Measurements from ENCODE around the gene NR2F1. TPM values are rescaled to one million over a fixed set of nuclear protein-coding genes. Genes with fewer than 3 reads are reported as not detected.

Gene NR2F1
- total and polyA plus RNA-seq, 2 donors (not counting 3 experiments of a cell fraction or from before 2014, with no cell fraction given), result 21.5 to 38.7 TPM

GRCh38 chr5:93636837-93637236 is 53.8 kb downstream of the NR2F1 start:
- no peak for TF ChIP-seq EZH2 (IDR thresholded peaks at IDR 0.05; ENCODE audit: borderline replicate concordance, low read depth, low read length, severe bottlenecking)
- TF ChIP-seq CTCF (IDR thresholded peaks at IDR 0.05; ENCODE audit: extremely low read depth in 1 of 2, insufficient read depth in 1 of 2, low read depth in 1 of 2, low read length in 2 of 2), result no peak
- TF ChIP-seq POLR2AphosphoS5 (IDR thresholded peaks at IDR 0.05; ENCODE audit: insufficient read depth, low read depth, low read length), result no peak
- no peak for TF ChIP-seq MAX (IDR thresholded peaks at IDR 0.05; ENCODE audit: insufficient read depth, insufficient read length)
- TF ChIP-seq JUN (IDR thresholded peaks at IDR 0.05; ENCODE audit: borderline replicate concordance, insufficient read depth, insufficient read length, low read depth), result no peak
- no peak for TF ChIP-seq POLR2A (IDR thresholded peaks at IDR 0.05; ENCODE audit: low read depth, low read length)
- no peaks in the 10 kb centered on the region for H3K9me3 ChIP-seq (replicated peaks; ENCODE audit: control insufficient read depth, insufficient read depth, low read length)
- peaks cover 2% of the 10 kb centered on the region for H3K9me1 ChIP-seq (replicated peaks; ENCODE audit: control insufficient read depth, extremely low read depth, insufficient read depth, low read length)
- H3K36me3 ChIP-seq (ENCODE audit: control insufficient read depth in 2 of 2, extremely low read depth in 1 of 2, insufficient read depth in 2 of 2, low read length in 2 of 2), result no peaks in the 10 kb centered on the region
- H3K4me1 ChIP-seq (ENCODE audit: control insufficient read depth, extremely low read depth, insufficient read depth, low read length), result no peaks in the 10 kb centered on the region
- H2AFZ ChIP-seq (ENCODE audit: low read depth, low read length), result no peak overlapping the region
- no peaks in the 10 kb centered on the region for H4K20me1 ChIP-seq (replicated peaks; ENCODE audit: control insufficient read depth, extremely low read depth, insufficient read depth, low read length)
- H3K79me2 ChIP-seq (ENCODE audit: control insufficient read depth, insufficient read depth, low read length), result no peaks in the 10 kb centered on the region
- no peak overlapping the region for H3K9ac ChIP-seq (replicated peaks; ENCODE audit: extremely low read depth, insufficient read depth, low read length)
- no peak overlapping the region for H3K4me2 ChIP-seq (ENCODE audit: insufficient read depth, low read length)
- no peaks in the 10 kb centered on the region for H3K27me3 ChIP-seq (ENCODE audit: control insufficient read depth in 2 of 2, insufficient read depth in 2 of 2, low read length in 2 of 2)
- dilution Hi-C loops (cut with MboI; ENCODE audit: extremely low pct_ligation_motif_present, low sequenced_read_pairs) (no loop called here), intact Hi-C loops (cut with micrococcal nuclease) (no loop called here)
- no peak for DNase-seq (ENCODE audit: low read depth, low spot score)
- no peak overlapping the region for H3K27ac ChIP-seq (ENCODE audit: insufficient read depth, low read depth, low read length)
- ChIA-PET POLR2A (no interaction called here), CTCF (no interaction called here)
- no peak for FAIRE-seq
- BruUV-seq (replicated peaks), result no TSS peak
- H3K4me3 ChIP-seq (replicated peaks in 1 of 3; ENCODE audit: insufficient read depth in 1 of 3, low read depth in 1 of 3, low read length in 3 of 3), result no peak overlapping the region

GRCh38 chr5:93637697-93638096 is 54.7 kb downstream of the NR2F1 start:
- TF ChIP-seq CTCF (IDR thresholded peaks at IDR 0.05; ENCODE audit: extremely low read depth in 1 of 2, insufficient read depth in 1 of 2, low read depth in 1 of 2, low read length in 2 of 2) (no peak), EZH2 (IDR thresholded peaks at IDR 0.05; ENCODE audit: borderline replicate concordance, low read depth, low read length, severe bottlenecking) (no peak), MAX (IDR thresholded peaks at IDR 0.05; ENCODE audit: insufficient read depth, insufficient read length) (no peak), GATA2 (IDR thresholded peaks at IDR 0.05; ENCODE audit: insufficient read depth, insufficient read length, low read depth, low read length) (no peak), JUN (IDR thresholded peaks at IDR 0.05; ENCODE audit: borderline replicate concordance, insufficient read depth, insufficient read length, low read depth) (no peak), FOS (IDR thresholded peaks at IDR 0.05; ENCODE audit: borderline replicate concordance, insufficient read depth, low read length) (no peak), POLR2AphosphoS5 (IDR thresholded peaks at IDR 0.05; ENCODE audit: insufficient read depth, low read depth, low read length) (no peak), POLR2A (IDR thresholded peaks at IDR 0.05; ENCODE audit: low read depth, low read length) (no peak), MYC (IDR thresholded peaks at IDR 0.05; ENCODE audit: low read depth, low read length) (no peak)
- DNase-seq (ENCODE audit: low read depth, low spot score) (no peak), FAIRE-seq (no peak)
- no peak overlapping the region for H3K4me3 ChIP-seq (replicated peaks in 1 of 3; ENCODE audit: insufficient read depth in 1 of 3, low read depth in 1 of 3, low read length in 3 of 3)
- intact Hi-C loops (cut with micrococcal nuclease), result no loop called here
- no peak overlapping the region for H3K4me2 ChIP-seq (ENCODE audit: insufficient read depth, low read length)
- H2AFZ ChIP-seq (ENCODE audit: low read depth, low read length), result no peak overlapping the region
- dilution Hi-C loops (cut with MboI; ENCODE audit: extremely low pct_ligation_motif_present, low sequenced_read_pairs), result no loop called here
- H3K27ac ChIP-seq (ENCODE audit: insufficient read depth, low read depth, low read length), result no peak overlapping the region
- no peaks in the 10 kb centered on the region for H3K4me1 ChIP-seq (ENCODE audit: control insufficient read depth, extremely low read depth, insufficient read depth, low read length)
- no peaks in the 10 kb centered on the region for H3K36me3 ChIP-seq (ENCODE audit: control insufficient read depth in 2 of 2, extremely low read depth in 1 of 2, insufficient read depth in 2 of 2, low read length in 2 of 2)
- H3K9me3 ChIP-seq (replicated peaks; ENCODE audit: control insufficient read depth, insufficient read depth, low read length), result no peaks in the 10 kb centered on the region
- H3K79me2 ChIP-seq (ENCODE audit: control insufficient read depth, insufficient read depth, low read length), result no peaks in the 10 kb centered on the region
- no peaks in the 10 kb centered on the region for H4K20me1 ChIP-seq (replicated peaks; ENCODE audit: control insufficient read depth, extremely low read depth, insufficient read depth, low read length)
- ChIA-PET POLR2A (no interaction called here), CTCF (interaction anchor here (0.6 to 1.1 kb wide), 2 partner anchors 164 to 670 kb away, joined by 3 read pairs; no protein-coding TSS in a partner anchor)
- no TSS peak for BruUV-seq (replicated peaks)
- H3K27me3 ChIP-seq (ENCODE audit: control insufficient read depth in 2 of 2, insufficient read depth in 2 of 2, low read length in 2 of 2), result no peaks in the 10 kb centered on the region
- H3K9ac ChIP-seq (replicated peaks; ENCODE audit: extremely low read depth, insufficient read depth, low read length), result no peak overlapping the region
- peaks cover 2% of the 10 kb centered on the region for H3K9me1 ChIP-seq (replicated peaks; ENCODE audit: control insufficient read depth, extremely low read depth, insufficient read depth, low read length)
